ENCODE results near the gene RAD51B.

GRCh38 chr14:68397371-68397811 is 577.8 kb downstream of the RAD51B start:
- TF ChIP-seq FOXM1 (CRISPR knock-in tag; IDR thresholded peaks at IDR 0.05), result no peak
- no peak for TF ChIP-seq SNRNP70 (IDR thresholded peaks at IDR 0.05; ENCODE audit: low read depth, low read length)
- no peak for TF ChIP-seq FOXK2 (IDR thresholded peaks at IDR 0.05)
- TF ChIP-seq MED13 (CRISPR knock-in tag; IDR thresholded peaks at IDR 0.05), result no peak

Measured in HepG2 (cell line).